GM18505 (cell line): ENCODE results near the gene CSNK2A1.

Experiments
- ATAC-seq: cut with Tn5 transposase; IDR thresholded peaks from one replicate; pipeline ENCODE4 v1.9.1; 2021; ENCODE audit not compliant: unreplicated experiment
- POLR2A ChIP-seq: IDR thresholded peaks from 4 replicates; pipeline ENCODE4 v1.6.1; 2011; ENCODE audit warnings: borderline replicate concordance; ENCODE audit not compliant: insufficient read depth, insufficient read length; ENCODE audit errors: extremely low read depth

The CSNK2A1 gene

GRCh38 chr20:574297-574942 is 30.8 kb upstream of the CSNK2A1 start:
- no peak for TF ChIP-seq POLR2A
- ATAC-seq: no peak

- no peak for TF ChIP-seq POLR2A
- no peak for ATAC-seq
Observed at GRCh38 chr20:573414-574296, 30.1 kb upstream of the CSNK2A1 start.

- no peak for ATAC-seq
- TF ChIP-seq POLR2A: no peak
Observed at GRCh38 chr20:572727-573126, 29.1 kb upstream of the CSNK2A1 start.

- no peak for TF ChIP-seq POLR2A
- ATAC-seq: no peak
Observed at GRCh38 chr20:571754-572441, 28.3 kb upstream of the CSNK2A1 start.

- no peak for ATAC-seq
Observed at GRCh38 chr20:568673-569415, 25.3 kb upstream of the CSNK2A1 start.

GRCh38 chr20:568097-568652 is 24.6 kb upstream of the CSNK2A1 start:
- no peak for ATAC-seq

More at GRCh38 chr20:568673-569415, 25.3 kb upstream of the CSNK2A1 start:
- no peak for TF ChIP-seq POLR2A

GRCh38 chr20:564192-564591 is 20.6 kb upstream of the CSNK2A1 start:
- ATAC-seq: no peak
- no peak for TF ChIP-seq POLR2A

More at GRCh38 chr20:568097-568652, 24.6 kb upstream of the CSNK2A1 start:
- TF ChIP-seq POLR2A: no peak

- no peak for ATAC-seq
- TF ChIP-seq POLR2A: no peak
Observed at GRCh38 chr20:563187-563586, 19.6 kb upstream of the CSNK2A1 start.

- no peak for TF ChIP-seq POLR2A
- no peak for ATAC-seq
Observed at GRCh38 chr20:562232-562897, 18.8 kb upstream of the CSNK2A1 start.

- TF ChIP-seq POLR2A: no peak
- no peak for ATAC-seq
Observed at GRCh38 chr20:561437-562231, 18.0 kb upstream of the CSNK2A1 start.

- no peak for ATAC-seq
- TF ChIP-seq POLR2A: no peak
Observed at GRCh38 chr20:560680-561079, 17.1 kb upstream of the CSNK2A1 start.
